ENCODE data around the gene ADH5. TPM values are rescaled to one million over a fixed set of nuclear protein-coding genes. Genes with fewer than 3 reads are reported as not detected.
"Not testable (repeated sequence)": the region's sequence is repeated elsewhere in the genome, so short reads cannot be mapped to it uniquely, and the experiment has no call there.

Gene ADH5
- total RNA-seq, 1 experiment from 2014 or later: 341 TPM

- Histone ChIP-seq H3K27me3 (ENCODE audit: control insufficient read depth, insufficient read depth, low read length) (no peaks in the 10 kb centered on the region), H3K36me3 (replicated peaks; ENCODE audit: control insufficient read depth, insufficient read depth, low read length) (no peaks in the 10 kb centered on the region), H3K4me3 (ENCODE audit: insufficient read depth, low read depth, low read length) (no peak overlapping the region)
- no peak for DNase-seq
These were observed 12.3 kb upstream of the ADH5 start for GRCh38 chr4:99100876-99101275.

- not testable (repeated sequence) for DNase-seq; H3K27me3 ChIP-seq (ENCODE audit: control insufficient read depth, insufficient read depth, low read length); H3K4me3 ChIP-seq (ENCODE audit: insufficient read depth, low read depth, low read length); H3K36me3 ChIP-seq (replicated peaks; ENCODE audit: control insufficient read depth, insufficient read depth, low read length)
These were observed 11.2 kb upstream of the ADH5 start for GRCh38 chr4:99099814-99100213.

DNA sequence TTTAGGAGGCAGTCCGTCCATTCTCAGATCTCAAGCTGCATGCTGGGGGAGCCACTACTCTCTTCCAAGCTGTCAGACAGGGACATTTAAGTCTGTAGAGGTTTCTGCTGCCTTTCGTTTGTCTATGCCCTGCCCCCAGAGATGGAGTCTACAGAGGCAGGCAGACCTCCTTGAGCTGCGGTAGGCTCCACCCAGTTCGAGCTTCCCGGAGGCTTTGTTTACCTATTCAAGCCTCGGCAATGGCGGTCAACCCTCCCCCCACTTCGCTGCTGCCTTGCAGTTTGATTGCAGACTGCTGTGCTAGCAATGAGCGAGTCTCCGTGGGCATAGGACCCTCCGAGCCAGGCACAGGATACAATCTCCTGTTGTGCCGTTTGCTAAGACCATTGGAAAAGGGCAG is 10.7 kb upstream of the ADH5 start:
- Histone ChIP-seq H3K27me3 (ENCODE audit: control insufficient read depth, insufficient read depth, low read length) (no peaks in the 10 kb centered on the region), H3K36me3 (replicated peaks; ENCODE audit: control insufficient read depth, insufficient read depth, low read length) (no peaks in the 10 kb centered on the region), H3K4me3 (ENCODE audit: insufficient read depth, low read depth, low read length) (no peak overlapping the region)
- DNase-seq: no peak

GRCh38 chr4:99091841-99092240 is 3.3 kb upstream of the ADH5 start:
- not testable (repeated sequence) for H3K27me3 ChIP-seq (ENCODE audit: control insufficient read depth, insufficient read depth, low read length); H3K36me3 ChIP-seq (replicated peaks; ENCODE audit: control insufficient read depth, insufficient read depth, low read length); H3K4me3 ChIP-seq (ENCODE audit: insufficient read depth, low read depth, low read length); DNase-seq

DNA sequence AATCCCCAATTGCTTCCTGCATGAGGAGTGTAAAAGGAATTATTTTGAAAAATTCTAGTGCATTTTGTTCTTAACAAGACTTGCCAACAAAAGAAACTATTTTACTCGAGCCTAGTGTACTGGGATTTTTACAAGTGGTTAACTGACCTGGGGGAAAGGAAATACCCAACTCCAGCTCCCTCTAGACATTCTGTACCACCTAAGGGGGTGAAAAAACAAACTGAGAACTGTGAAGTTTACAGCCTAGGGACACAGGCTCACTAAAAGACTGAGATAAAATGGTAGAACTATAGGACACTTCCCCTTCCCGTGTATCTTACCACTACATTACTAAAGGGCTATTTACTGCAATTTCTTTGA is 2.6 kb upstream of the ADH5 start:
- DNase-seq: no peak
- H3K4me3 ChIP-seq (ENCODE audit: insufficient read depth, low read depth, low read length): no peak overlapping the region
- no peaks in the 10 kb centered on the region for H3K36me3 ChIP-seq (replicated peaks; ENCODE audit: control insufficient read depth, insufficient read depth, low read length)
- no peaks in the 10 kb centered on the region for H3K27me3 ChIP-seq (ENCODE audit: control insufficient read depth, insufficient read depth, low read length)

GRCh38 chr4:99090481-99091215 is 2.1 kb upstream of the ADH5 start:
- Histone ChIP-seq H3K36me3 (replicated peaks; ENCODE audit: control insufficient read depth, insufficient read depth, low read length) (no peaks in the 10 kb centered on the region), H3K27me3 (ENCODE audit: control insufficient read depth, insufficient read depth, low read length) (no peaks in the 10 kb centered on the region), H3K4me3 (ENCODE audit: insufficient read depth, low read depth, low read length) (no peak overlapping the region)
- no peak for DNase-seq

- peak overlapping the region; percentile 78 for H3K4me3 ChIP-seq (ENCODE audit: insufficient read depth, low read depth, low read length)
- peaks cover 12% of the 10 kb centered on the region for H3K36me3 ChIP-seq (replicated peaks; ENCODE audit: control insufficient read depth, insufficient read depth, low read length)
- DNase-seq: no peak
- no peaks in the 10 kb centered on the region for H3K27me3 ChIP-seq (ENCODE audit: control insufficient read depth, insufficient read depth, low read length)
These were observed 552 bp downstream of the ADH5 start for GRCh38 chr4:99088023-99088449.

DNA sequence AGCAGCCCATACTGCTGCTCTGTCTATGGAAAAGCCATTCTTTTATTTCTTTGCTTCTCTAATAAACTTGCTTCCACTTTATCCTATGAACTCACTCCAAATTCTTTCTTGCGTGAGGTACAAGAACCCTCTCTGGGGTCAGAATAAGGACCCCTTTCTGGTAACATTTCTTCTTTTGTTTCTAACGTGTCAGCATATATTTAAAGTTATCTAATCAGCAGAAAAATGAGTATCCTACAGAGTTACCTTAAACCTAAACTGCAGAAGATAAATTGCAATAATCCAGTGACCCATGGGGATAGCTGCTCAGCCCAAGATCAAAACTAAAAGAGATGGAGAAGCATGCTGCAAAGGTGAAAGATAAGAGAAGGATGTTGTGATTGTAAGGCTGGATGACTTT is 4.0 kb downstream of the ADH5 start:
- DNase-seq: no peak

GRCh38 chr4:99082192-99082591 is 6.4 kb downstream of the ADH5 start:
- no peak for DNase-seq
- Histone ChIP-seq H3K36me3 (replicated peaks; ENCODE audit: control insufficient read depth, insufficient read depth, low read length) (peaks cover 32% of the 10 kb centered on the region), H3K4me3 (ENCODE audit: insufficient read depth, low read depth, low read length) (no peak overlapping the region), H3K27me3 (ENCODE audit: control insufficient read depth, insufficient read depth, low read length) (no peaks in the 10 kb centered on the region)

More for the DNA sequence above, 4.0 kb downstream of the ADH5 start:
- Histone ChIP-seq H3K36me3 (replicated peaks; ENCODE audit: control insufficient read depth, insufficient read depth, low read length) (peaks cover 29% of the 10 kb centered on the region), H3K4me3 (ENCODE audit: insufficient read depth, low read depth, low read length) (no peak overlapping the region), H3K27me3 (ENCODE audit: control insufficient read depth, insufficient read depth, low read length) (no peaks in the 10 kb centered on the region)

DNA sequence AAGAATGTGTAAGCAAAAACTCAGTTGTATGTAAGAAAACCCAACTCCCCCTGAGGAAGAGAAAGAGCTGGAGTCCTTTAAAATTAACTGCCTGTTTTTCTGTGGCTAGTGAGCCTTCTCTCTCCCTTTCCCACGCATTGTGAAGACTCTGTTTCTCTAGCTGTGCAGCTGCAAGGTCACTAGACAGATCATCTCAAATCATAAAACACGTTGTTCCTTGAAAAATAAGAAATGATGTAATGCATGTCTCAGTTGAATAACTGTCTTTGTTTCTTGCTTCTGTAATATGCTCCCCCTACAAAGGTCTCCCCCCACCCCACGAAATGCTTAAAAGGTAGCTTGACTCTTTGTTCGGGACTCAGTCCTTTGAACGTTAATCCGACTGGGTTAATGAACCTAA is 7.7 kb downstream of the ADH5 start:
- H3K36me3 ChIP-seq (replicated peaks; ENCODE audit: control insufficient read depth, insufficient read depth, low read length): peaks cover 42% of the 10 kb centered on the region
- not testable (repeated sequence) for H3K27me3 ChIP-seq (ENCODE audit: control insufficient read depth, insufficient read depth, low read length); DNase-seq; H3K4me3 ChIP-seq (ENCODE audit: insufficient read depth, low read depth, low read length)

DNA sequence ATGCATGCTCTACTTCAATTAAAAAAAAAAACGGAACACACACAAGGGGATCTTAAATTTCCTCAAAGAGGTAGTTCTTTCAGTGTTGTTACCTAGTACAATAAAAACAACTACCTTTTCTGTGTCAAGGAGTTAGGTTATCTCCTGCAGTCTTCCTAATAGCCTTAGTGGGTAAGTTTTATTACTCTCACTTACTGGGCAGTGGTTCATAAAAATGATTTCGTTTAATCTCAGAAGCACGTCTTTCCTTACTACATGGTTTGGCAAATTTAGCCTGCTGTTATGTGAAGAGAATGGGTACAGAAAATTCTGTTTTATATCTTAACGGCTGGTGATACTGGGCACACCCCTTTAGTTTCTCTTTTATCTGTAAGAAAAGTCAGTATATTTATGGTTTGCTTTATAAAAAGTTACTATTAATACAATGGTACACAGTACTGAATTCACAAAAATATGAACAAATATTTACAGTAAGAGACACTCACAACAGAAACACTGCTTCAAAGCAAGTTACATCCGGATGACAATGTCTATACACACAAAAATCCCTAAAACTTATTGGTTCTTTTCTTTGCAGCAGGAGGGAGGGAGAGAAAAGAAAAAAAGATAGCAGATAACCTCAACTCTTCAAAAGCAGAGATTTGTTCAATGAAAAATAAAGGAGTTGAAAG is 8.8 kb downstream of the ADH5 start:
- no peak overlapping the region for H3K4me3 ChIP-seq (ENCODE audit: insufficient read depth, low read depth, low read length)
- no peak for DNase-seq
- H3K27me3 ChIP-seq (ENCODE audit: control insufficient read depth, insufficient read depth, low read length): no peaks in the 10 kb centered on the region
- peaks cover 45% of the 10 kb centered on the region for H3K36me3 ChIP-seq (replicated peaks; ENCODE audit: control insufficient read depth, insufficient read depth, low read length)

GRCh38 chr4:99078931-99079624 is 9.5 kb downstream of the ADH5 start:
- peaks cover 48% of the 10 kb centered on the region for H3K36me3 ChIP-seq (replicated peaks; ENCODE audit: control insufficient read depth, insufficient read depth, low read length)

DNA sequence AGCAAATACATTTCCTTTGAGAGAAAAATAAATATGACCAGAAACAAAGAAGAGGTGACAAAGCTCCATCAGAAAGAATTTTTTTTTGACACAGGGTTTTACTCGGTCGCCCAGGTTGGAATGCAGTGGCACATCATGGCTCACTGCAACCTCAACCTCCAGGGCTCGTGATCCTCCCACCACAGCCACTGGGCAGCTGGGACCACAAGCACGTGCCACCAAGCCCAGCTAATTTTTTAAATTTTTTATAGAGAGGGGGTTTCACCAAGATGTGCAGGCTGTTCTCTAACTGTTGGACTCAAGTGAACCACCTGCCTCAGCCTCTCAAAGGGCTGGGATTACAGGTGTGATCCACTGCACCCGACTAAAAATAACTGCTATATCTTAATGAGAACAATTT is 10.3 kb downstream of the ADH5 start:
- no peaks in the 10 kb centered on the region for H3K27me3 ChIP-seq (ENCODE audit: control insufficient read depth, insufficient read depth, low read length)
- no peak for DNase-seq
- no peak overlapping the region for H3K4me3 ChIP-seq (ENCODE audit: insufficient read depth, low read depth, low read length)
- peaks cover 49% of the 10 kb centered on the region for H3K36me3 ChIP-seq (replicated peaks; ENCODE audit: control insufficient read depth, insufficient read depth, low read length)

More at GRCh38 chr4:99078931-99079624, 9.5 kb downstream of the ADH5 start:
- no peak for DNase-seq
- H3K4me3 ChIP-seq (ENCODE audit: insufficient read depth, low read depth, low read length): no peak overlapping the region
- H3K27me3 ChIP-seq (ENCODE audit: control insufficient read depth, insufficient read depth, low read length): no peaks in the 10 kb centered on the region

GRCh38 chr4:99077177-99077576 is 11.4 kb downstream of the ADH5 start:
- Histone ChIP-seq H3K4me3 (ENCODE audit: insufficient read depth, low read depth, low read length) (no peak overlapping the region), H3K36me3 (replicated peaks; ENCODE audit: control insufficient read depth, insufficient read depth, low read length) (peaks cover 44% of the 10 kb centered on the region), H3K27me3 (ENCODE audit: control insufficient read depth, insufficient read depth, low read length) (no peaks in the 10 kb centered on the region)
- DNase-seq: no peak

All from H7 (cell line).